OCI-LY1 (cell line): ENCODE data around the gene BCAR1.

Experiments
- H2AFZ ChIP-seq: fragments of 200-600 bp; sonication (generic), shearing (Covaris generic); 2 replicates; pipeline ENCODE4 v1.6.0; 2014; ENCODE audit warnings: antibody characterized with exemption, mild to moderate bottlenecking, low read length
- H3F3A ChIP-seq: fragments of 200-600 bp; sonication (generic), shearing (Covaris generic); 2 replicates; pipeline ENCODE4 v1.6.0; 2014; ENCODE audit warnings: mild to moderate bottlenecking, antibody characterized with exemption, low read length, moderate library complexity; ENCODE audit not compliant: insufficient read depth
- H3K27ac ChIP-seq: fragments of 200-600 bp; sonication (generic); 2 replicates; pipeline ENCODE4 v1.5.1; 2014; ENCODE audit warnings: low read length, mixed run types, mild to moderate bottlenecking, low read depth; ENCODE audit not compliant: poor library complexity, severe bottlenecking
- H3K27me3 ChIP-seq: fragments of 200-600 bp; sonication (generic); 2 replicates; pipeline ENCODE4 v1.6.0; 2014; ENCODE audit warnings: antibody characterized with exemption, mild to moderate bottlenecking, low read length, moderate library complexity; ENCODE audit not compliant: insufficient read depth
- H3K36me3 ChIP-seq: fragments of 200-600 bp; sonication (generic); 2 replicates; pipeline ENCODE4 v1.6.1; 2014; ENCODE audit warnings: mild to moderate bottlenecking, antibody characterized with exemption, low read length, moderate library complexity, mixed read lengths; ENCODE audit not compliant: insufficient read depth
- H3K4me1 ChIP-seq: fragments of 200-600 bp; sonication (generic); 2 replicates; pipeline ENCODE4 v1.5.1; 2014; ENCODE audit warnings: mild to moderate bottlenecking, low read length, moderate library complexity; ENCODE audit not compliant: insufficient read depth, severe bottlenecking
- H3K4me2 ChIP-seq: fragments of 200-600 bp; sonication (generic), shearing (Covaris generic); 2 replicates; pipeline ENCODE4 v1.6.1; 2014; ENCODE audit warnings: low read length
- H3K4me3 ChIP-seq: fragments of 200-600 bp; sonication (generic); 2 replicates; pipeline ENCODE4 v1.5.1; 2014; ENCODE audit warnings: low read length, low read depth, mild to moderate bottlenecking, mixed read lengths; ENCODE audit not compliant: poor library complexity, severe bottlenecking
- H3K79me2 ChIP-seq: fragments of 200-600 bp; shearing (Covaris generic); 2 replicates; pipeline ENCODE4 v1.6.1; 2016; ENCODE audit warnings: mixed run types, low read length, mixed read lengths; ENCODE audit not compliant: insufficient read depth
- H3K9ac ChIP-seq: fragments of 200-600 bp; sonication (generic), shearing (Covaris generic); 2 replicates; pipeline ENCODE4 v1.6.1; 2014; ENCODE audit warnings: mild to moderate bottlenecking, low read length, mixed read lengths
- H3K9me2 ChIP-seq: fragments of 200-600 bp; sonication (generic), shearing (Covaris generic); 2 replicates; pipeline ENCODE4 v1.6.1; 2014; ENCODE audit warnings: low read depth, mild to moderate bottlenecking, low read length, mixed read lengths
- H3K9me3 ChIP-seq: fragments of 200-600 bp; shearing (Covaris generic); 2 replicates; pipeline ENCODE4 v1.6.1; 2014; ENCODE audit warnings: low read length, mixed read lengths
- H4K20me1 ChIP-seq: fragments of 200-600 bp; sonication (generic), shearing (Covaris generic); 2 replicates; pipeline ENCODE4 v1.6.0; 2016; ENCODE audit warnings: mild to moderate bottlenecking, low read length; ENCODE audit not compliant: insufficient read depth
- CTCF ChIP-seq: fragments of 200-600 bp; sonication (generic), shearing (Covaris generic); IDR thresholded peaks from 2 replicates; pipeline ENCODE4 v1.5.1; 2017; ENCODE audit warnings: mild to moderate bottlenecking, antibody characterized with exemption, low read length, moderate library complexity, mixed read lengths
- EZH2 ChIP-seq: fragments of 200-600 bp; sonication (generic), shearing (Covaris generic); IDR thresholded peaks from 2 replicates; pipeline ENCODE4 v1.8.0; 2017; ENCODE audit warnings: borderline replicate concordance, mixed run types, mild to moderate bottlenecking, antibody characterized with exemption, low read length, moderate library complexity, mixed read lengths

Gene BCAR1

GRCh38 chr16:75254359-75254837 is 3.0 kb upstream of the BCAR1 start:
- no peaks in the 10 kb centered on the region for H3F3A ChIP-seq
- H3K9me3 ChIP-seq, result no peaks in the 10 kb centered on the region
- H3K27me3 ChIP-seq, result peaks cover 13% of the 10 kb centered on the region; the same call in 1 of the 2 replicates
- no peak overlapping the region for H3K4me3 ChIP-seq
- H3K4me2 ChIP-seq, result no peak overlapping the region
- no peak for TF ChIP-seq CTCF
- no peak for TF ChIP-seq EZH2
- no peak overlapping the region for H2AFZ ChIP-seq
- no peak overlapping the region for H3K27ac ChIP-seq
- peaks cover 11% of the 10 kb centered on the region for H3K4me1 ChIP-seq
- H3K9me2 ChIP-seq, result no peaks in the 10 kb centered on the region
- H3K79me2 ChIP-seq, result no peaks in the 10 kb centered on the region
- H4K20me1 ChIP-seq, result no peaks in the 10 kb centered on the region
- H3K9ac ChIP-seq, result no peak overlapping the region
- no peaks in the 10 kb centered on the region for H3K36me3 ChIP-seq

GRCh38 chr16:75252946-75253911 is 1.8 kb upstream of the BCAR1 start:
- no peak overlapping the region for H3K4me3 ChIP-seq
- H3K36me3 ChIP-seq, result no peaks in the 10 kb centered on the region
- no peak overlapping the region for H3K4me2 ChIP-seq
- no peak overlapping the region for H3K9ac ChIP-seq
- no peaks in the 10 kb centered on the region for H3K79me2 ChIP-seq
- H3K4me1 ChIP-seq, result peaks cover 11% of the 10 kb centered on the region
- no peaks in the 10 kb centered on the region for H3K9me2 ChIP-seq
- no peaks in the 10 kb centered on the region for H3K9me3 ChIP-seq
- H3F3A ChIP-seq, result no peaks in the 10 kb centered on the region
- H2AFZ ChIP-seq, result no peak overlapping the region
- H3K27me3 ChIP-seq, result peaks cover 21% of the 10 kb centered on the region; the same call in 1 of the 2 replicates
- no peak for TF ChIP-seq CTCF
- TF ChIP-seq EZH2, result no peak
- no peaks in the 10 kb centered on the region for H4K20me1 ChIP-seq
- no peak overlapping the region for H3K27ac ChIP-seq

GRCh38 chr16:75252049-75252864 is 833 bp upstream of the BCAR1 start:
- Histone ChIP-seq H3K9ac (no peak overlapping the region; the same call in 1 of the 2 replicates), H3F3A (no peaks in the 10 kb centered on the region), H3K9me2 (no peaks in the 10 kb centered on the region), H3K27ac (no peak overlapping the region), H3K79me2 (no peaks in the 10 kb centered on the region), H3K4me1 (peaks cover 11% of the 10 kb centered on the region), H3K27me3 (peaks cover 15% of the 10 kb centered on the region; the same call in 1 of the 2 replicates), H3K9me3 (no peaks in the 10 kb centered on the region), H3K4me3 (peak overlapping the region; percentile 46), H3K4me2 (peak overlapping the region; percentile 58), H3K36me3 (no peaks in the 10 kb centered on the region), H4K20me1 (no peaks in the 10 kb centered on the region), H2AFZ (no peak overlapping the region)
- no peak for TF ChIP-seq EZH2
- no peak for TF ChIP-seq CTCF
